Thoracic aorta (tissue), 2 donors: Measurements from ENCODE around the gene NKG7. TPM values are rescaled to one million over a fixed set of nuclear protein-coding genes. Genes with fewer than 3 reads are reported as not detected.
A peak's percentile ranks its signal among the peaks of the same experiment; 100 is the strongest.
"Not testable (repeated sequence)": the region's sequence is repeated elsewhere in the genome, so short reads cannot be mapped to it uniquely, and the experiment has no call there.

Experiments used
- ATAC-seq: fragments of 150-250 bp; one replicate; pipeline ENCODE4 v1.8.0; 2017; ENCODE audit warnings: low read depth; ENCODE audit not compliant: insufficient number of reproducible peaks, low FRiP score
- DNase-seq: peaks from one replicate; pipeline ENCODE4 v3.0.0-alpha.2; 2020; ENCODE audit warnings: low spot score
- H3K27ac ChIP-seq, 2 donors: fragments of 200-600 bp; sonication (generic); 1 replicate in 1 of 2; 2 replicates in 1 of 2; pipeline ENCODE4 v1.5.1; 2016; ENCODE audit warnings: mild to moderate bottlenecking in 2 of 2, moderate library complexity in 2 of 2
- H3K27me3 ChIP-seq: fragments of 200-600 bp; sonication (generic); replicated peaks from 2 replicates; pipeline ENCODE4 v1.6.0; 2016; ENCODE audit warnings: mild to moderate bottlenecking; ENCODE audit not compliant: insufficient read depth
- H3K36me3 ChIP-seq: fragments of 200-600 bp; sonication (generic); one replicate; pipeline ENCODE4 v1.5.1; 2016
- H3K4me1 ChIP-seq, 2 donors: fragments of 200-600 bp; sonication (generic); 1 replicate in 1 of 2; 2 replicates in 1 of 2; pipeline versions ENCODE4 v1.5.1 to v1.6.0; 2016; ENCODE audit warnings: low read depth in 2 of 2, mild to moderate bottlenecking in 1 of 2; ENCODE audit not compliant: control insufficient read depth in 1 of 2
- H3K4me3 ChIP-seq: fragments of 200-600 bp; sonication (generic); 2 replicates; pipeline ENCODE4 v1.5.1; 2016; ENCODE audit warnings: mild to moderate bottlenecking
- H3K9me3 ChIP-seq: fragments of 200-600 bp; sonication (generic); 2 replicates; pipeline ENCODE4 v1.5.1; 2016
- total RNA-seq, 2 donors: library from RNA; depleted of rRNA; stranded (reverse); fragments of >200 nt; gene quantifications; one replicate each; pipeline versions ENCODE4 v1.1.0 to v1.2.3, GENCODE V29; 2016
- TF ChIP-seq, protein P1 (sequence below): fragments of 200-600 bp; sonication (generic); IDR thresholded peaks from one replicate; pipeline ENCODE4 v1.5.1; 2019; ENCODE audit warnings: antibody characterized with exemption

The NKG7 gene
- 1 to 10 TPM in 1 of 2 donors, under 1 TPM in 1; 0.54 to 4.4 TPM for total RNA-seq

GRCh38 chr19:51372649-51373504, at the start of gene NKG7:
TSS of gene NKG7 (minus strand) at chr19:51372654. CDS start at chr19:51372535, 119 bp downstream.
- H3K4me3 ChIP-seq: no peak within 1 kb of the TSS
- TF ChIP-seq, protein P1, sequence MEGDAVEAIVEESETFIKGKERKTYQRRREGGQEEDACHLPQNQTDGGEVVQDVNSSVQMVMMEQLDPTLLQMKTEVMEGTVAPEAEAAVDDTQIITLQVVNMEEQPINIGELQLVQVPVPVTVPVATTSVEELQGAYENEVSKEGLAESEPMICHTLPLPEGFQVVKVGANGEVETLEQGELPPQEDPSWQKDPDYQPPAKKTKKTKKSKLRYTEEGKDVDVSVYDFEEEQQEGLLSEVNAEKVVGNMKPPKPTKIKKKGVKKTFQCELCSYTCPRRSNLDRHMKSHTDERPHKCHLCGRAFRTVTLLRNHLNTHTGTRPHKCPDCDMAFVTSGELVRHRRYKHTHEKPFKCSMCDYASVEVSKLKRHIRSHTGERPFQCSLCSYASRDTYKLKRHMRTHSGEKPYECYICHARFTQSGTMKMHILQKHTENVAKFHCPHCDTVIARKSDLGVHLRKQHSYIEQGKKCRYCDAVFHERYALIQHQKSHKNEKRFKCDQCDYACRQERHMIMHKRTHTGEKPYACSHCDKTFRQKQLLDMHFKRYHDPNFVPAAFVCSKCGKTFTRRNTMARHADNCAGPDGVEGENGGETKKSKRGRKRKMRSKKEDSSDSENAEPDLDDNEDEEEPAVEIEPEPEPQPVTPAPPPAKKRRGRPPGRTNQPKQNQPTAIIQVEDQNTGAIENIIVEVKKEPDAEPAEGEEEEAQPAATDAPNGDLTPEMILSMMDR: no peak
- no peaks in the 10 kb centered on the region for H3K9me3 ChIP-seq
- no peak for DNase-seq
- H3K27ac ChIP-seq: no peak within 1 kb of the TSS
- H3K27me3 ChIP-seq: no peaks in the 10 kb centered on the region
- no peak for ATAC-seq
- peaks cover 0 to 6% of the 10 kb centered on the region in 2 donors for H3K4me1 ChIP-seq
- no peaks in the 10 kb centered on the region for H3K36me3 ChIP-seq

DNA sequence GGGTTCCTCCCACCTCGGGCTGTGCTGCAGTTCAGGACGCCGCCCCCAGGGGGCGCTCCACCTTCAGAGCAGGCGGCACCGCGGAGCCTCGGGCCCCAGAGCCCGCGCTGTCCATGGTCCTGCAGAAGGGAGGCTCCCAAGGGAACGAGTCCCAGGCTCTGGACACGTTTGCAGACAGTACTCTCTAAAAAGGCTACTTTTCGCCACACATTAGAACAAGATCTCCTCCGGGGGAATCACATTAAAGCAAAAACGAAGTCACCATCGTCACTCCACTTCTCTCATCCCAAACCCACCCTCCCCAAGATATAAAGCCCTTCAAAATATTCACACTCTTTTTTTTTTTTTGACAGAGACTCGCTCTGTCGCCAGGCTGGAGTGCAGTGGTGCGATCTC, 49.6 kb upstream of the NKG7 start:
- H3K27me3 ChIP-seq: no peaks in the 10 kb centered on the region
- H3K4me3 ChIP-seq: no peak overlapping the region
- no peak overlapping the region for H3K27ac ChIP-seq
- DNase-seq (no peak), ATAC-seq (no peak)
- TF ChIP-seq, protein P1: peak; percentile 73
- H3K4me1 ChIP-seq: no peaks in the 10 kb centered on the region
- H3K9me3 ChIP-seq: no peaks in the 10 kb centered on the region
- H3K36me3 ChIP-seq: no peaks in the 10 kb centered on the region

DNA sequence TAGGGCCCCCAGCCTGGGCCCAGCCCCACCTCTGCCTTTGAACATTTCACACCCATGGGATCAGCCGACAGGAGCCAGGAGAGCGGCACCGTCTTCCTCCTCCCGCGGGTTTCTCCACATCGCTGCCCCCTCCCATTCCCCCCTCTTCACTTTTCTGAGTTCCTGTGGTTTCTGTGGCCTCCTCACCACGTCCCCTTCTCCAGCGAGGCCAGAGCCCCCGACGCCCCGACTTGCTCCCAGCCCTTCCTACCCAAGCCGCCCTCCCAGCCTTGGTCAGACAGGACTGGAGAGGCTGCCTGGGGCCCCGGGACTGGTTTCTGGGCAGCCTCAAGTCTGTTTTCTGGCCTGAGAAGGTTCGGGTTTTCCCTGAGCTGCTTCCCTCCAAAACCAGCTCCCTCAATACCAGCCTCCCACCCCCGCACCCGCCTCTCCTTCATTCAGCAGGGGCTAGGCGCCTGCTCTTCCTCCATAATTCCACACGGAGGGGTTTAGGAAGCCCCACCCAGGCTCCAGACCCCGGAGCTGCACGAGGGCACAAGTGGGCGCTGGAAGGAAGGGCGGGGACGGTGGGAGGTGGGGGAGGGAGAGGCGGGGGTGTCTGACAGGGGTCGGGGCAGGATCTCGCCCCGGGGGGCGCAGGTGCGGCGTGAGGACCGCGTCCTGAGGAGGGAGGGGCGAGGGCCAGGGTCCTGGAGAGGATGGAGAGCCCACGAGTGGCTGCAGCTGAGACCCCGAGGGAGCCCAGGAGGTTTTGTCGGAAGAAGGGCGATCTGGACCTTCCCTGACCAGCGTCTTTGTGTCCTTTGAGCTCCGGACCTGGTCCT, 49.0 kb upstream of the NKG7 start:
- ATAC-seq (no peak), DNase-seq (no peak)
- no peaks in the 10 kb centered on the region for H3K36me3 ChIP-seq
- no peak overlapping the region for H3K4me3 ChIP-seq
- H3K27me3 ChIP-seq: no peaks in the 10 kb centered on the region
- H3K9me3 ChIP-seq: no peaks in the 10 kb centered on the region
- H3K27ac ChIP-seq: no peak overlapping the region
- TF ChIP-seq, protein P1: no peak
- no peaks in the 10 kb centered on the region for H3K4me1 ChIP-seq

DNA sequence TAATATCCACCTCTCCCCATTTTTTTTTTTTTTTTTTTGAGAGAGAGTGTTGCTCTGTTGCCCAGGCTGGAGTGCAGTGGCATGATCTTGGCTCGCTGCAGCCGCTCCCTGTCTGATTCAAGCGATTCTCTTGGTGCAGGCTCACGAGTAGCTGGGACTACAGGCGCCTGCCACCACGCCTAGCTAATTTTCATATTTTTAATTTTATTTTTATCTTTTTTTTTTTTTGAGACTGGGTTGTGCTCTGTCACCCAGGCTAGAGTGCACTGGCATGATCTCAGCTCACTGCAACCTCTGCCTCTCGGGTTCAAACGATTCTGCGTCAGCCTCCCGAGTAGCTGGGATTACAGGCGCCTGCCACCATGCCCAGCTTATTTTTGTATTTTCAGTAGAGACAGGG, 48.1 kb upstream of the NKG7 start:
- not testable (repeated sequence) for H3K9me3 ChIP-seq, H3K4me3 ChIP-seq, H3K27me3 ChIP-seq, H3K4me1 ChIP-seq, DNase-seq, H3K27ac ChIP-seq, H3K36me3 ChIP-seq, ATAC-seq

- TF ChIP-seq, protein P1: no peak
- no peak overlapping the region for H3K4me3 ChIP-seq
- ATAC-seq (no peak), DNase-seq (no peak)
- no peaks in the 10 kb centered on the region for H3K36me3 ChIP-seq
- no peaks in the 10 kb centered on the region for H3K4me1 ChIP-seq
- no peak overlapping the region for H3K27ac ChIP-seq
- no peaks in the 10 kb centered on the region for H3K27me3 ChIP-seq
- no peaks in the 10 kb centered on the region for H3K9me3 ChIP-seq
These were observed 46.3 kb upstream of the NKG7 start for GRCh38 chr19:51418707-51419106.
